Progenitor cell of endocrine pancreas (in vitro differentiated cells): ENCODE results near the gene UGT1A5. TPM values are rescaled to one million over a fixed set of nuclear protein-coding genes. Genes with fewer than 3 reads are reported as not detected.

ENCODE experiments used
- DNase-seq: peaks from one replicate; pipeline ENCODE4 v3.0.0; 2021; ENCODE audit warnings: low spot score; ENCODE audit not compliant: unreplicated experiment
- H3K27ac Mint-ChIP-seq: 2 replicates; pipeline ENCODE4 v1.8.0; 2021; ENCODE audit warnings: mild to moderate bottlenecking, moderate library complexity, mixed read lengths
- H3K27me3 Mint-ChIP-seq: 2 replicates; pipeline ENCODE4 v1.8.0; 2021; ENCODE audit warnings: mixed read lengths
- H3K36me3 Mint-ChIP-seq: 2 replicates; pipeline ENCODE4 v1.8.0; 2022; ENCODE audit warnings: mixed read lengths; ENCODE audit not compliant: insufficient read depth
- H3K4me1 Mint-ChIP-seq: 2 replicates; pipeline ENCODE4 v1.8.0; 2021; ENCODE audit warnings: low read depth, mixed read lengths
- H3K4me3 Mint-ChIP-seq: 2 replicates; pipeline ENCODE4 v1.8.0; 2021; ENCODE audit warnings: low read depth, mild to moderate bottlenecking, moderate library complexity, mixed read lengths
- H3K9me3 Mint-ChIP-seq: 2 replicates; pipeline ENCODE4 v1.8.0; 2021; ENCODE audit warnings: low read depth, mixed read lengths
- CTCF ChIP-seq: fragments of 200-600 bp; sonication (generic); IDR thresholded peaks from one replicate; pipeline ENCODE4 v1.5.0; 2021; ENCODE audit warnings: antibody characterized with exemption, mild to moderate bottlenecking; ENCODE audit not compliant: unreplicated experiment
- total RNA-seq: library from RNA; stranded (reverse); gene quantifications from 2 replicates; pipeline ENCODE4 v1.2.1, GENCODE V29; 2021

Gene UGT1A5
- total RNA-seq, 1 donor from 2014 or later = not detected

GRCh38 chr2:233789554-233789953 lies 76.8 kb downstream of the UGT1A5 start:
- Mint-ChIP-seq H3K4me1 (no peaks in the 10 kb centered on the region), H3K27me3 (peaks cover 11% of the 10 kb centered on the region), H3K27ac (no peak overlapping the region), H3K4me3 (no peak overlapping the region), H3K9me3 (no peaks in the 10 kb centered on the region), H3K36me3 (no peaks in the 10 kb centered on the region)
- TF ChIP-seq CTCF = no peak
- DNase-seq = no peak

GRCh38 chr2:233791151-233791882 lies 78.6 kb downstream of the UGT1A5 start:
- H3K27me3 Mint-ChIP-seq = peaks cover 11% of the 10 kb centered on the region
- H3K36me3 Mint-ChIP-seq = no peaks in the 10 kb centered on the region
- no peak for DNase-seq
- H3K9me3 Mint-ChIP-seq = no peaks in the 10 kb centered on the region
- no peaks in the 10 kb centered on the region for H3K4me1 Mint-ChIP-seq
- no peak overlapping the region for H3K27ac Mint-ChIP-seq
- H3K4me3 Mint-ChIP-seq = no peak overlapping the region
- TF ChIP-seq CTCF = no peak

- Mint-ChIP-seq H3K4me3 (no peak overlapping the region), H3K36me3 (no peaks in the 10 kb centered on the region), H3K27me3 (peaks cover 11% of the 10 kb centered on the region), H3K4me1 (no peaks in the 10 kb centered on the region), H3K27ac (no peak overlapping the region), H3K9me3 (no peaks in the 10 kb centered on the region)
- DNase-seq = no peak
- TF ChIP-seq CTCF = no peak
Observed at GRCh38 chr2:233791883-233792329, 79.2 kb downstream of the UGT1A5 start.

- DNase-seq = no peak
- no peaks in the 10 kb centered on the region for H3K36me3 Mint-ChIP-seq
- H3K27me3 Mint-ChIP-seq = peaks cover 11% of the 10 kb centered on the region
- H3K4me3 Mint-ChIP-seq = no peak overlapping the region
- no peaks in the 10 kb centered on the region for H3K4me1 Mint-ChIP-seq
- H3K27ac Mint-ChIP-seq = no peak overlapping the region
- H3K9me3 Mint-ChIP-seq = no peaks in the 10 kb centered on the region
- TF ChIP-seq CTCF = no peak
Observed at GRCh38 chr2:233792720-233793119, 80.0 kb downstream of the UGT1A5 start.

GRCh38 chr2:233793465-233794127 lies 80.9 kb downstream of the UGT1A5 start:
- H3K27ac Mint-ChIP-seq = no peak overlapping the region
- no peak for DNase-seq
- peaks cover 11% of the 10 kb centered on the region for H3K27me3 Mint-ChIP-seq
- no peaks in the 10 kb centered on the region for H3K4me1 Mint-ChIP-seq
- no peak for TF ChIP-seq CTCF
- no peaks in the 10 kb centered on the region for H3K9me3 Mint-ChIP-seq
- no peak overlapping the region for H3K4me3 Mint-ChIP-seq
- no peaks in the 10 kb centered on the region for H3K36me3 Mint-ChIP-seq
